Ecto neural progenitor cell (in vitro differentiated cells): ENCODE data around the gene NADK.
A peak's percentile ranks its signal among the peaks of the same experiment; 100 is the strongest.
"Not testable (repeated sequence)": the region's sequence is repeated elsewhere in the genome, so short reads cannot be mapped to it uniquely, and the experiment has no call there.

Source experiments
- DNase-seq: peaks from one replicate; pipeline ENCODE4 v3.0.0-alpha.2; 2018; ENCODE audit warnings: low spot score

The NADK gene

DNA sequence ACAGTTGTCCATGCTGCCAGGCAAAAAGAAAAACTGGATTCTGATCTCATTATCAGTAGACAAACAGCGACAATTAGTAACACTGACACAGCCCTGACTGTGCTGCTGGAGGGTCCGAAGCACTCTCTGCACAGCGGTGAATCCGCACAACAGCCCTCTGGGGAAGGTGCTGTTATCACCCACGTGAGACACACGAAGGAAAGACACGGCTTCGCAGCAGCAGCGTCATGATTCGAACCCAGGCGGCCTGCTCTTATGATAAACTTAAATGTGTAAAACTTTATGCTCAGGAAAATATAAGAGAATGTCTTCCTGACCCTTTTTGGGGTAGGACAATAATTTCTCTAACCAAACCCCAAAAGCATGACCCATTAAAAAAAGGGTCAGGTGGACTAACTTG is 35.7 kb downstream of the NADK start:
- not testable (repeated sequence) for DNase-seq

DNA sequence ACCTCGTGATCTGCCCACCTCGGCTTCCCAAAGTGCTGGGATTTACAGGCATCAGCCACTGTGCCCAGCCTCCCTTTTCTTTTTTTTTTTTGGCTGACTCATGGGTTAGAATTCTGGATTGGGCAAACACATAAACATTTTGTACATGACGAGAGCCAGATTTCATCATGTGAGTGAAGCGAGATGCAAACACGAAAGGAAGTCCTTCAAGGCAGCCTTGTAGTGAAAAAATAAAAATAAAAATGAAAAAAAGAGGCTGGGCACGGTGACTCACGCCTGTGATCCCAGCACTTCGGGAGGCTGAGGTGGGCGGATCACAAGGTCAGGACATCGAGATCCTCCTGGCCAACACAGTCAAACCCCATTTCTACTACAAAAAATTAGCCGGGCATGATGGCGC is 37.3 kb downstream of the NADK start:
- DNase-seq = not testable (repeated sequence)

DNA sequence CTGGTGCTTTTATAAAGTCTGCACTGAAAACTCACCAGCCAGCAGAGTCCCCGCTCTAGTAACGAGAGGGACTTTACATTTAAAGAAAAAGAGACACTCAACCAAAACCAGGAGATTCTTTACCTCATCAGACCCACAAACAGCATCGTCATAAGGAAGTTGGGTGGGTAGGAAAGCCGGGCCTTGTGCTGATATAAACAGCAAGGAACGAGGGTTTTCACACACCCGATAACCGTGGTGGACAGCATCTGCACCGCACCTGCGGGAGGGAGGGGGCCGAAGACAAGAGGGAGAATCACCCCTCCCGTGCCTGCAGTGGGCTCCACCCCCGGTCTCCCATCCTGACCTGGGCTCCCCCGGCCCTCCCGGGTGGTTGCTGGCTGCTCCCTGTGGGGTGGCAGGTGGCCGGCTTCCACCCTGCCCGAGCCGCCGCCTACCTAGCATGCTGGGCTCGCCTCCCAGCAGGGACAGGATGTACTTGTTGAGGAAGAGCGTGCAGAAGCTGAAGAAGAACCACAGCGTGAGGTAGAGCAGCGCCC is 39.4 kb downstream of the NADK start:
- not testable (repeated sequence) for DNase-seq

DNA sequence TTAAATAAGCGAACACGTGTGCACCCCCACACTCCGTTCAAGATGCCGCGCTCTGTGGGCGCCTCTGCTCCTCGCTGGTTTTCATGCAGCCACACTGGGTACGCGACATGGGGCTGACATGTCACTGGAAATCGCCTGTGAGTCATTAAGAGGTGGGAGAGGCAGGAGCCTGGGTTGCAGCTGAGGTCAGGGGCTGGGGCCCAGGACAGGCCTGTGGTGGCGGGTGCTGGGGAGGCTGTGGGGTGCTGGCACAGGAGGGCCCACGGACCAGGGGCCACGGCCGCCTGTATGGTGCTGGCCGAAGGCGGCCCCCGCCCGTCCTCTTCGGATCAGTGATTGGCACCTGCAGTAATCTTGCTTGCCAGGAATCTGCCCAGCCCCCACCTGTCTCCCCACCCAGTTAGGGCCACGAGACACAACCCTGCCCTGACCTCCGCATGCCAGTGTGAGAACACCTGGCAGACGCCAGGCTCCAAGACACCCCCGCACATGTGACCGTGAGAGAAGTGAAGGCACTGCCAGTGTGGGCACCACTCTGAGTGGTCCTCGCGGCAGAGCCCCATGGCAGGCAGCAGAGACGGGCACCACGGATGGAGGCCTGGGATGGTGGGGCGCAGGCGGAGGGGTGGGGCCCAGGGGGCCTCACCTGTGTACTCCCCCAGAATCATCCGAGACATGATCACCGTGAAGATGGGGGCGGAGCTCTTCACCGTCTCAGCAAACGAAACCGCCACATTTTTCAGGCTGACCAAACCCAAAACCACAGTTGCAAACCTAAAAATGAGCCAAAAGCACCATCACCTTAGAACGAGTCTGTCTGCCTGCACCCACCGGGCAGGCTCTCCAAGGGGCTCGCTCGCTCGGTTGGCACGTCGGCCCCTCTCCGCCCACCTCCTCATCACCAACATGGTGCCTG is 40.3 kb downstream of the NADK start:
- DNase-seq = not testable (repeated sequence)

DNA sequence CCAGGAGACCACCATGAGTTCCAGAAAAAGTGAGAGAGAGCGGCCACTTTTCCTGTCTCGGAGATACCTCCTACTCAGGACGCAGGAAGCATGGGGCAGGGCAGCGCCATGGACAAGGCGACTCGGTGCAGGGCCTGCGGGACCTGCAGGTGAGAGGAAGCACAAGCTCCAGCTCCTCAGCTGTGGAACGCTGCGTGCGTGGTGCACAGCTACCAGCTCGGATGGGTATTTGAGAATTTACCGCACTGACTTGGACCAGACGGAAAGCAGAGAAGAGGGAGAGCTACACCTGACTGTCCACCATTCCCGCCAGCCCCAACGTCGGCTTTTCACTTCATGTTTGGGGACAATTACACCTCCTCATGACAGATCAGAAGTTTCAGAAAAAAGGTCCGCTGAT is 45.9 kb downstream of the NADK start:
- no peak for DNase-seq

DNA sequence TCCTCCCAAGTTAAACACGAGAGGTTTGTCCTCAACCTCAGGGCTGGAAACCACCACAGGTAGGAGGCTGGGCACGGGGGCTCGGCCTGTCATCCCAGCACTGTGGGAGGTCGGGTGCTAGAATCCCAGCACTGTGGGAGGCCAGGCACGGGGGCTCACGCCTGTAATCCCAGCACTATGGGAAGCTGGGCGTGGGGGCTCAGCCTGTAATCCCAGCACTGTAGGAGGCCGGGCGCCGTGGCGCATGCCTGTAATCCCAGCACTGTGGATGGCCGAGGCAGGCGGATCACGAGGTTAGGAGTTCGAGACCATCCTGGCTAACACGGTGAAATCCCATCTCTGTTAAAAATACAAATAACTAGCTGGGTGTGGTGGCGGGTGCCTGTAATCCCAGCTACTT is 47.4 kb downstream of the NADK start:
- no peak for DNase-seq

DNA sequence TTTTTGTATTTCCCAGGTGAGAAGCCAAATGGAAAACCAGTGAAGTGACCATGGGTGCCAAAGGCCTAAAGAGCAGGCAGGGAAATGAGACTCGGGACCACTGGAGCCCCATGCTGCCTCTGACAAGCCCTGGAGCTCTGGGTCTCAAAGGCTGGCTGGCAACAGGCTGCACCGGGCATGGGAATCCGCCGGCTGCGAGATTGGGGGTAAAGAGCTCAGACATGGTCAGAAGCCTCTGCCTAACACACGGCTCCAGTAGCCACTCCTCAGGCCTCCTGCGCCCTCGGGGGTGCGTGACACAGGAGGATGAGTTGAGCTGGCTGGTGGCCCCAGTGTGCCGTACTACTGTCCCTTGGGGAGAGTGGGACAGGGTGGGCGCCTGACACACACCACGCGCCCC is 48.0 kb downstream of the NADK start:
- DNase-seq = not testable (repeated sequence)

DNA sequence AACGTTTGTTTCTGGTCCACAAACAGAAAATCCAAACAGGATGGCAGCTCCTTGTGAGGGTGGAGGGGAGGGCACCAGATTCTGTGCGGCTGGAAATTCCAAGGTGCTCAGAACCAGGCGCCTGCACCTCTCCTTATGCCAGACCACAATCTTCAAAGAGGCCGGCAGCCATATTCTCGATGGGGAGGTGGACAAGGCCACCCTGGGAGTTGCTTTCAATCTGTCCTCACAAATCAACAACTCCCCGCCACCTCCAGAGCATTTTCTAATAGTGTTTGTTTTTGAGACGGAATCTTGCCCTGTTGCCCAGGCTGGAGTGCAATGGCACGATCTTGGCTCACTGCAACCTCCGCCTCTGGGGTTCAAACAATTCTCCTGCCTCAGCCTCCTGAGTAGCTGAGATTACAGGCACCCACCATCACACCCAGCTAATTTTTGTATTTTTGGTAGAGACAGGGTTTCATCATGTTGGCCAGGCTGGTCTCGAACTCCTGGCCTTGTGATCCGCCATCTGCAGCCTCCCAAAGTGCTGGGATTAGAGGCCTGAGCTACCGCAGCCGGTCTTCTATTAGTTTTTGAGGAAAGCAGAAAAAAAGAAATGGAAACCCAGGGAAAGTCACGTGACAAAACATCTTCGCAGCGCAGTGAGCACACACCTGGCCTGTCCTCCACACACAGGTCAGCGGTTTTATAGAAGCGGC is 49.0 kb downstream of the NADK start:
- DNase-seq = not testable (repeated sequence)

DNA sequence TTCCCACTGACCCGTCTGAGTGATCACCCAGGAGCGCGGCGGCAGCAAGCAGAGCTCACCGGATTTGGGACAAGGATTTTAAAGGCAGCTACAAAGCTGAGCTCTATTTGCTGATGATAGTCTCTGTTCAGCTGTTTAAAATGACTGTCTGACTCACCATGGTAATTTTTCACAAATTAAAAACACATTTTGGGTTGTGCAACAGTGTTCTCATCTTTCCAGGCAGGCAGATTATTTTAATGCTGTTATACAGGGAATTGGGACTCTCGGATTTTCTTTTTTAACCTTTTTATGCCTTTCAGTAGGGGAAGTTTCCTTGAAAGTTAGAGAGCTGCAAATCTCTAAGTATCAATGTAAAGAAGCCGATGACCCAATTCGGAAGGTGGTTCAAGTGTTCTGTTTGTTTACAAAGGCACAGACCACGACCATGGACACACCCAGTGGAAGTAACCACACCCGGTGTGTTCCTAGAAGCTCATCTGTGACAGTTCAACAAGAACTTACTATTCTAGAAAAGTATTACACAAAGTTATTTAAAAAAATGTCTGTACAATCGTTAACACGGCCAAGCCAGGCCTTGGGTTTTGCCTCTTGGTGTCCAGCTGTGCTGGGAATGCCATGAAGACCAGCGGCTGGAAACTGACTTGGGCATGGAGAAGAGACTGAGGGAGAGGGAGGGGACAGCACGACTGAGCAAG is 49.8 kb downstream of the NADK start:
- not testable (repeated sequence) for DNase-seq

DNA sequence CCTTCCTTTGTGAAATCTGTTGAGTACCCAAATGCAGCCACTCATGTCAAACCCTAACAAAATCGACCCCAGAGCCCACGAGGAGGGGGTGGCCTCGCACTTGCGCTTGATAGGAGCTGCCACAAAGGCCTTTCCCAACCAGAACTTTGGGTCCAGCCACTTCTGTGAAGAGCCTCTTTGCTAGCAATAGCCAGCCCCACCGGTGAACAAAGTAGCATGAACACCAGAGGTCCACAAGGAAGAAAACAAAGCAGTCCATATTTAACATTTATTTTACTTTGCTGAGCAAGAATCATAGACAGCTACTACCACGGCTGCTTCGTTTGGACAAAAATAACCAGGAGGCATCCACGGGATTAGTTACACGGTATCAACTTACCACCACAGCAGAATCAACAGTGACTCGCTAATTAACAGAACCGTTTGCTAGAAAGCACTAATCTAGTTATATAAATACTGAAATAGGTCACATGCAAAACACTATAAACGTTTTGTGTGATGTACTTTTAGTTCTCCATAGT is 51.1 kb downstream of the NADK start:
- DNase-seq = not testable (repeated sequence)

DNA sequence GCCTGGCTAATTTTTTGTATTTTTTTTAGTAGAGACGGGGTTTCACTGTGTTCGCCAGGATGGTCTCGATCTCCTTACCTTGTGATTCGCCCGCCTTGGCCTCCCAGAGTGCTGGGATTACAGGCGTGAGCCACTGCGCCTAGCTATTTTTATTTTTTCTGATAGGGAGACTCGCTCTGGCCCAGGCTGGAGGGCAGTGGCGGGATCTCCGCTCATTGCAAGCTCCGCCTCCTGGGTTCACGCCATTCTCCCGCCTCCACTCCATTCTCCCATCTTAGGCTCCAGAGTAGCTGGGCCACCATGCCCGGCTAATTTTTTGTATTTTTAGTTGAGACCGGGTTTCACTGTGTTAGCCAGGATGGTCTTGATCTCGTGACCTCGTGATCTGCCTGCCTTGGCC is 52.2 kb downstream of the NADK start:
- not testable (repeated sequence) for DNase-seq

DNA sequence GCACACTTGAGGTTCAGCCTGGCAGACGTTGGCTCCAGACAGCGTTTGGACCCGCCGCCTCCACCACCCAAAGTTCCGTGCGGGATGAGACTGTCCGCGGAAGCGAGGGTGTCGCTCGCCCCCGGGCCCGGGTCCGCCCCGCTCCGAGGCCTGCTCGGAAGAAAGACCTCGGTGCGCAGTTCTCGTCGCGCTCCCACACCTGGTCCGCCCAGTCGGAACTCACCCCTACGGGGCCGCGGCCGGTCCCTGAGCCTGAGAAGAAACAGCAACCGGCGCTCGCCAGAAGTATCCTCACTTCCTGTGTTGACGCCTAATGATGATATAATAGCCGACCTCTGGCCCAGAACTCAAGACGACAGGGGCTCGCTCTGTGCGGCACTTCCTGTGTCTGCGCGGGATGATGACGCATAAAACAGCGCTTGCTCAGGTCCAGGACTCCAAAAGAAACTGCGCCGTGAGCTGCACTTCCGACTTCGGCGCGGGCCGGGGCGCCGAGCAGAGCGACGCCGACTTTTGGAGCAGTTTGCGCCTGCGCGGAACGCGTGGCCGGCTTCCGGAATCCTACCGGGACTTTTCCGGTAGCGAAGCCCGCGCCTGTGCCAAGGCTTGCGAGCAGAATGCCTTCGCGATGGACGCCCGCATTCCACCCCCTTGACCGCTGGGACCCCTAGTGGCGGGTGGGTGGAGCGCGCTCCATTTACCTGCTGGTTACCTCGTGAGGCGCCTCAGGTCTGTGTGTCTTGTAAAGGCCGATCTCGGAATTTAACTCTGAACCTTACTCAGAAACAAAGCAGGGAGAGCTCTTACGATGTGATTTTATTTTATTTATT is 54.0 kb downstream of the NADK start, which contains the start of gene CDK11A:
Gene CDK11A (minus strand): TSS at position 323 of the 830 bp plus-strand sequence. CDS start 1,539 bp downstream, outside the sequence.
- peak; percentile 97 for DNase-seq

DNA sequence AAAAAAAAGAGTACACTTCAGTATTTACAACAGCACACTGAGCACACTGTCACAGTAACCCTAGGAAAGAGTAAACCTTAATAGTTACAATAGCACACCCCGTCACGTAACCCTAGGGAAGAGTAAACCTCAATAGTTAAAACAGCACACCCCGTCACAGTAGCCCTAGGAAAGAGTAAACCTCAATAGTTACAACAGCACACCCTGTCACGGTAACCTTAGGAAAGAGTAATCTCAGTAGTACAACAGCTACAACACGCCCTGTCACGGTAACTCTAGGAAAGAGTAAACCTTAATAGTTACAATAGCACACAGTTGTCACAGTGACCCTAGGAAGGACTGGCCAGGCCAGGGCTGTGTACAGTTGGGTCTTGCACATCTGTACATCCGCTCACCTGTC is 57.1 kb downstream of the NADK start:
- no peak for DNase-seq

DNA sequence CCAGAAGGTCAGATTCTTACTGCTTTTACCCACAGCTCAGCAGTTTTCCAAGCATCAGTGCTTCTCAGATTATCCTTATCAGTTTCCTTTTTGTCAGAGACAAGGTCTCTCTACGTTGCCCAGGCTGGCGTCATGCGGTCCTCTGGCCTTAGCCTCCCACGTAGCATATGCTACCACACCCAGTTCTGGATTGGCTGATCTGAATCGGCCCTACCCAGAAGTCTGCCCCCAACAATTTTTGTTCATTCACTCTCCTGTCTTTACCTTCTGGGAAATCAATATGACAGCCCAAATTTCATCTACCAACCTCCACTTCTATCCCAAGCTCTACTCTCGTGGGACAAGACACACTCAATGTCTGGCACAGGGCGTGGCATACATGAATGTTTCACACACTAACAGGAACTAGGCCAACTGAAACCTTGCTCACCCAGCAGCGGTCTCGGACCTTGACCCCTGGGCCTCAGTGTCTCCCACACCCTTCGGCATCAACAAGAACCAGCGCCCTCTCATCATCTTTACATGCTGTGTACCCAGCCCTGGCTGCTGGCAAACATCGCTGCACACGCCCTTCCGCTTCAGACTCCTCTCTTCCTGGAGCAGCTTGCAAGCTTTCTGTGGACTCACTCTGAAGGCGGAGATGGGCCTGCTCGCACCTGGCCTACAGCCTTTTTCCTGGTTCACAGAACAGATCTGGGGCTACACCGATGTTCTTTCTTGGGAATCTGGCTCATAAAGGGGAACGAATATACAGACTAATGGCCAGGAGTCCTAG is 63.0 kb downstream of the NADK start:
- not testable (repeated sequence) for DNase-seq

DNA sequence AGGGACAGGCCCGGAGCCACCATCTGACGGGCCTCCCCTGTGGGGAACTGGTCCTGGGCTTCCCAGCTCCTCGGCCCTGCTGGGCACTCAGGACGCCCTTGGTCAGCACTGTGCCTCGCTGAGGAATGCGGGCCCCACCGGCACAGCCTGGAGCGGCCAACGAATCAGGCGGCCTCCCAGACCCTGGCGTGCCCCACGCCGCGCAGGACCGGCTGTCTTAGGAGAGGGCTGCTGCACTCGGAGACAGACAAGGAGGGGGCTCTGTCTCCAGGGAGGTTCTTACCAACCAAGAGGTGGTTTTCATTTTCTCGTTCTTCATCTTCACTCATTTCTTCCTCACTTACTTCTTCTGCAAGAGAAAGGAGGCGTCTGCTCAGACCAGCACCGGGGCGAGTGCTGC is 70.4 kb downstream of the NADK start:
- DNase-seq = not testable (repeated sequence)

DNA sequence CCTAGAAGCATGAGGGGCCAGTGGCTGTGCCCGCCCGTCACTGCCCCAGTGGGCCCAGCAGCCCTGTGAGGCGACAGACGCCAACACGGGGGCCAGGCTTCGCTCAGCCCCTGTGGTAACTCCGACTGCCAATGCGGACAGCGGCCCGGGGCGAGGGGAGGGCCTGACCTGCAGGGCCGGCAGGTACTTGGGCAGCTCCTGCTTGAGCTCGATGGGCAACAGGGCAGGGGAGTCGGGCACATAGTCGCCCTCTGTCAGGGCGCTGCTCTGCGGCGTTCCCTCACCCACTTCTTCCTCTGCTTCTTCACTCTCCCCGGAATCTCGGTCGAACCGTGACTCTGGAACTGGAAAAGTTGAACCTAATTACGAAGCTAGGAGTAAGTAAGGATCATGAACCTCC is 71.0 kb downstream of the NADK start:
- not testable (repeated sequence) for DNase-seq

DNA sequence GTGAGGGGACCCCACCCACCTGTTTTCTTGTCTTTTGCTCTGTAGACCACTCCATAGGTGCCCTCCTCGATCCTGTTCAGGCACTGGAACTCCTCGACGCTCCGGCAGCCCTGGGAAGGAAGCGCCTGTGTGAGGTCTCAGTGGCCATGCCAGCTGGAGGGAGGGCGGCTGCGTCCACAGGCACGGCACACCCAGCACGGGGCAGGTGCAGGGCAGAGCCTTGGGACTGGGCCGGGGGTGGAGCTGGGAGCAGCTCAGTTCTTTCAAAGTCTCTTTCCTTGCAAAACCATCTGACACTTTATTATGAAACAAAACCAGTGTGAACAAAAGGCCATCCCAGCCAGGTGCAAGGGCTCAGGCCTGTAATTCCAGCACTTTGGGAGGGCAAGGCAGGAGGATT is 72.6 kb downstream of the NADK start:
- DNase-seq = not testable (repeated sequence)

DNA sequence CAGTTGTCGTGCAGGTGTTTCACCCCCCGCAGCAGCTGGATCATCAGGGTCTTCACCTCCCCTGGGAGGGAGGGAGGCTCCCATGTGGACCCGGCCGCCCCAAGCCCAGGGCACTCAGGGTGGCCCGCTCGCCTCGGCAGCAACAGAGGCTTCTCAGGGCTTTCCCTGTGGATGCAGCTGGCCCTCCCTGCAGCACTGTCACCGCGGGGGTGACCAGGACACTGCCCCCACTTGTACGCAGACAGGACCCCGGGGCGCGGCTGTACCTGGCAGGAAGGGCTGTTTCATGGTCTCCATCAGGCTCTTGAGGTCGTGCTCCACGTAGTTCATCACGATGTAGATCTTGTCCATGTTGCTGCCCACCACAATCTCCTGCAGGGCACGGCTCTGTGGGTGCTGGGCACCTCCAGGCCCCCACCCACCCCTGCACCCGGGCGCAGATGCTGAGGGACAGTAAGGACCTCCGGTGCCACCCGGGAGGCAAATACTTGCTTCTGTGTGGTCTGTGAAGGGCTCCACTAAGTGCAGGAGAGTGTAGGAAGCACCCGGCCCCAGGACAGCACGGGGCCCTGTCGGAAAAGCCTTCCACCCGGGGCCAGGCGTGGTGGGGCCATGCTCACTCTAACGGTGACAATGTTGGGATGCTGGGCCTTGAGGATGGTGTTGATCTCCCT is 73.8 kb downstream of the NADK start:
- DNase-seq = not testable (repeated sequence)

DNA sequence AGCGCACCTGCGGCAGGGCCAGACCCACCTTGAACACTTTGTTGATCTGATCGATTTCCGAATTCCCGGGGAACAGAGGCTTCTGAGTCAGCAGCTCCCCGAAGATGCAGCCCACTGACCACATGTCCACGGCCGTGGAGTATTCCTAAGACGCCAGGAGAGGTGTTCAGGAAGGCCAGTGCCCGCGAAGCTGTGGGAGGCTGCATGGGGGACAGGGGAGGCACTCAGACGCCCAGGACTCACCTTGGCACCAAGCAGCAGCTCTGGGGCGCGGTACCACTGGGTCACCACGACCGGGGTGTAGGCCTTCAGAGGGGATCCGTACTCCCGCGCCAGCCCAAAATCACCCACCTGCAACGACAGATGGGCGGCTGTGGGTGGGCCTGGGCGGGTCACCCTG is 74.5 kb downstream of the NADK start:
- DNase-seq = no peak

DNA sequence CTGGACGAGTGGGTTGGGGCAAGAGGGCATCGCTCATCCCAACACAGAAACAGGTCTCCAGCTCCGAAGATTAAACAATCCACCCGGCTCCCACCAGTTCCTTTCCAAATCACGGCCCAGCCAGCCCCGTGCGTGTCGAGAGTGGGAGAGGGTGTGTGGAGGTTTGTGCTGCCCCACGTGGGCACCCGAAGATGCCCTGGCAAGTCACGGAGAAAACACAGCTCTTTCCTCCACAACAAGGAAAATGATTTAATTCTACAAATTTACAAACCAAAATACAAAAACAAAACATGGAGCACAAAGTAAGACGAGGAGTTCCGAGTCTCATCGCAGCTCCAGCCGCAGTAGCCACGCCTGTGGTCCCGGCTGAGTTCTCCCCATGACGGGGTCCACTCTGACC is 75.8 kb downstream of the NADK start:
- DNase-seq = not testable (repeated sequence)
